Astrocyte of the cerebellum (primary cell): ENCODE results near the gene ZNF521.

Experiments used
- DNase-seq: peaks from one replicate; pipeline ENCODE4 v3.0.0-alpha.2; 2011; ENCODE audit warnings: low read depth
- H3K4me3 ChIP-seq: 2 replicates; pipeline ENCODE4 v1.5.1; 2011; ENCODE audit warnings: mild to moderate bottlenecking, low read depth, low read length, moderate library complexity
- in situ Hi-C: cut with HindIII; loops from 2 replicates; pipeline ENCODE4 v1.10.0; 2017; ENCODE audit warnings: low sequenced_read_pairs
- TF ChIP-seq, protein P1 (sequence below): IDR thresholded peaks from 2 replicates; pipeline ENCODE4 v1.5.1; 2012; ENCODE audit warnings: low read length, low read depth, moderate library complexity, mild to moderate bottlenecking; ENCODE audit errors: missing control alignments

Gene ZNF521

DNA sequence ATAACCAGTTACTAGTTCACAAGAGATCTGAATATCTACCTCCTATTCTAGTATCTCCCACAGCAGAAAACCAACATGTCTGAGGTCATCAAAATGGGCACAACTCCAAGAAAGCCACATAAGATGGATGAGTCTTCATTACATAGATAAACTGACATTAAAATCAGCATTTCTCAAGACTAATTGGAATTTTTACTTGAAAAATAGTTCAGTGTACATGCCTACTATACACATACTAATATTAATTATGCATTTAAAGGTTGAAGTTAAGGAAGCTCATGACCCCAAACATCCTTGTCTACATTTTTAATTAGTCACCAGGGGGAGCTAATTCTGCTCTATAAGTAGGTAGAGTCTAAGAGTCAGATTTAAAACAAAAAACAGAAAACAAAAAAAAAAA lies 41.9 kb downstream of the ZNF521 start:
- TF ChIP-seq, protein P1, sequence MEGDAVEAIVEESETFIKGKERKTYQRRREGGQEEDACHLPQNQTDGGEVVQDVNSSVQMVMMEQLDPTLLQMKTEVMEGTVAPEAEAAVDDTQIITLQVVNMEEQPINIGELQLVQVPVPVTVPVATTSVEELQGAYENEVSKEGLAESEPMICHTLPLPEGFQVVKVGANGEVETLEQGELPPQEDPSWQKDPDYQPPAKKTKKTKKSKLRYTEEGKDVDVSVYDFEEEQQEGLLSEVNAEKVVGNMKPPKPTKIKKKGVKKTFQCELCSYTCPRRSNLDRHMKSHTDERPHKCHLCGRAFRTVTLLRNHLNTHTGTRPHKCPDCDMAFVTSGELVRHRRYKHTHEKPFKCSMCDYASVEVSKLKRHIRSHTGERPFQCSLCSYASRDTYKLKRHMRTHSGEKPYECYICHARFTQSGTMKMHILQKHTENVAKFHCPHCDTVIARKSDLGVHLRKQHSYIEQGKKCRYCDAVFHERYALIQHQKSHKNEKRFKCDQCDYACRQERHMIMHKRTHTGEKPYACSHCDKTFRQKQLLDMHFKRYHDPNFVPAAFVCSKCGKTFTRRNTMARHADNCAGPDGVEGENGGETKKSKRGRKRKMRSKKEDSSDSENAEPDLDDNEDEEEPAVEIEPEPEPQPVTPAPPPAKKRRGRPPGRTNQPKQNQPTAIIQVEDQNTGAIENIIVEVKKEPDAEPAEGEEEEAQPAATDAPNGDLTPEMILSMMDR, result no peak
- DNase-seq, result peak; percentile 55
- no peak overlapping the region for H3K4me3 ChIP-seq
- in situ Hi-C loops, result no loop called here

DNA sequence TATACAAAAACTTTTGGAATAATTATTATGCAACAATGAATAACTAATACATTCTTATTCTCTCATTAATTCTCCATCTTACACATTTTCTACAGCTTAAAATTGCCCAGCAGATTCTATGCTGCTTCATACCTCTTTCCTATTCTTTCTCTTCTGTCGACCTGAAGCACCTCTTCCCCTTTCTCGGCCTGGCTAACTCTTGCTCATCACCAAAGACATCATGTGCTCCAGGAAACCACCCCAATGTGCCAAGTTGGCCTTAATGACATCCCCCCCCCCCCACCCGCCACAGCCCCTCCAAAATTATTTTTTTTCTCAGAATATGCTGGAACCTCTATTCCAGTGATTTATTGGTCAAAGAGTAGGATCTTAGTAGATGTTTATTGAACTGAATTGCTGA lies 43.6 kb downstream of the ZNF521 start:
- in situ Hi-C loops, result no loop called here
- DNase-seq, result no peak
- TF ChIP-seq, protein P1, result no peak
- H3K4me3 ChIP-seq, result no peak overlapping the region

- TF ChIP-seq, protein P1, result no peak
- in situ Hi-C loops, result no loop called here
- DNase-seq, result no peak
- H3K4me3 ChIP-seq, result no peak overlapping the region
Measured at GRCh38 chr18:25307192-25307591, 44.8 kb downstream of the ZNF521 start.

- in situ Hi-C loops, result no loop called here
- no peak overlapping the region for H3K4me3 ChIP-seq
- TF ChIP-seq, protein P1, result no peak
- DNase-seq, result peak; percentile 20
Measured at GRCh38 chr18:25306671-25307070, 45.3 kb downstream of the ZNF521 start.

- in situ Hi-C loops, result no loop called here
- no peak for DNase-seq
- no peak overlapping the region for H3K4me3 ChIP-seq
- TF ChIP-seq, protein P1, result no peak
Measured at GRCh38 chr18:25305584-25305983, 46.4 kb downstream of the ZNF521 start.

DNA sequence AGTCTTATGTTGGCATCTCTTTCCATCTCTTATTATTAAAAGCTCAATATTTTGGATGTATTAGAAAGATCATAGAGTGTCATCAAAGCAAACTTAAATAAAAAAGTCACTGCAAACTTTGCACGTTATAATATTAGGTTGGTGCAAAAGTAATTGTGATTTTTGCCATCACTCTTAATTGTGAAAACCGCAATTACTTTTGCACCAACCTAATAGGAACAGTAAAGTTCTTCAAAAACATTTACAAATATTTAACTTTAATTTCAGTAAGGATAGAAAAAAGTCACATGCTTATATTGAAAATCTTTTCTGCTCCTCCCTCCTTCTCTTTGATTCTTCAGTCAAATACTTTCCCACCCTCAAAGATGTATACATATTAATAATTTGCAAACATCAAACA lies 51.5 kb downstream of the ZNF521 start:
- in situ Hi-C loops, result no loop called here
- TF ChIP-seq, protein P1, result no peak
- H3K4me3 ChIP-seq, result no peak overlapping the region

More for the DNA sequence above, 51.5 kb downstream of the ZNF521 start:
- no peak for DNase-seq
